NCI-H2227 (cell line): ENCODE data around the gene ACTC1.

Experiments used
- DNase-seq: peaks from one replicate; lab custom pipeline; 2025; ENCODE audit not compliant: unreplicated experiment; lab: John Stamatoyannopoulos, UW

The ACTC1 gene

DNA sequence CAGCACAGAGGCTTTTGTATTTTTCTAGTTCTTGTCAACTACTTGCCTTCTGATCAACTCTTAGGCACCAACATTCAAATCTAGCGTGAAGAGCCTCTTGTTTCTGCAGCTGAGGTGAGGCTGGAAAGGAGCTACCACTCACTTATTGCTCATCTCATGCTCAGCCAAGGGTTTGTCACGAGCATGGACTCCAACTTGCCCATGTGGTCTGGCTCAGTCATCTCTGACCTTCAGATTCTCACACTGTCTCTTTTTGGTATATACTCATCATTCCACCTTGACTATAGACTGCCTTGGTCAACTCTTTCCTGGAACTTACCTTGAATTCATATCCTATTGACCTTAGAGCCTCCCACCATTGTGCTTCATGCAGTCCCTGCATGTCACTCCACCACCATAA lies 35.4 kb downstream of the ACTC1 start:
- no peak for DNase-seq

DNA sequence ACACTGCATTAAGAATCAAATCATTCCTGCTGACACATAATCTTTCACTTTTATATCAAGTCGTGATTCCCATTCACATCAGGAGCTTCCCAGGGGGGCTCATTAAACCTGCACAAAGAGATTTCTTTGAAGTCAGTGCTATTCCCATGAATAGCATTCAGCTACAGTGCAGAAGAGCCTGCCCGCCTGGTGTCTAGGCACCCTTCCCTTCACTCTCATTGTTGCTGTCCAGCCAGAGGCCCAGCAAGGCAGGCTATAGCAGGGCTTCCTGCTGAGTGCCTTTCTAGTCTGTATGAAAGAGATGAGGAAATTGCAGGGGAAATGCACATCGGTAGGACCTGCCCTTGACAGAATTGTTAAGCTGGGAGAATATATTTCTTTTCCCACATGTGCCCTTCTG lies 36.0 kb downstream of the ACTC1 start:
- DNase-seq: no peak

DNA sequence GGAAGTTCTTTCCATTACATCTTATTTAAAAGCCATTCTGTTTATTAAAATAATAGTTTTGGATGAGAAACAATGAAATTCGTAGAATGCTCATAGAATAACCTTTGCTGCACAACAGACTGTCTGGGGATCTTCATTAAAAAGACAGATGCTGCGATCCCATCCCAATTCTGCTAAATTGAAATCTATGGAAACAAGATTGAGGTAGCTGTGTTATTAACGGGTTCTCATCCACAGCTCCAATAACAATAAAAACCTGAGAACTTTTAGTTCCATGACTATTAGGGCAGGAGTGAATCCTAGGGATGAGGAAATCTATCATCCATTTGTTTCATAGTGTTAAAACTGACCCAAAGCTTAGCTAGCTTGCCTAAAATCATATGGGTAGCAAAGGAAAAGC lies 38.1 kb downstream of the ACTC1 start:
- DNase-seq: no peak

DNA sequence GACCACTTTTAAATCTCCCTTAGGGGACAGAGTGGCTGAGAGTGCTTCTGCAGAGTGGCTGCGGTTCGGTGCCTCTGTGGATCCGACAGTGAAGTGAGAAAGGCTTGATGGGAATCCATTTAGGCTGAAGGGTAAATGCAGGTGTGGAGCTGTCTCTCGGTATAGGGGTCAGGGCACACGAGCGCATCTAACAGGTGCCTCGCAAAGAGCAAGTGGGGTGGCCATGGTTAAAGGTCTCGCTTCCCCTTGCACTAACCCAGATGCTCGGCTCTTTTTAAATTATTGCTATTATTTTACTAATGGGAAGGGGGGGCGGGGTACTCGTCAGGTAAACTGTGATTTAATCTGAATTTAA lies 40.0 kb downstream of the ACTC1 start:
- DNase-seq: no peak

DNA sequence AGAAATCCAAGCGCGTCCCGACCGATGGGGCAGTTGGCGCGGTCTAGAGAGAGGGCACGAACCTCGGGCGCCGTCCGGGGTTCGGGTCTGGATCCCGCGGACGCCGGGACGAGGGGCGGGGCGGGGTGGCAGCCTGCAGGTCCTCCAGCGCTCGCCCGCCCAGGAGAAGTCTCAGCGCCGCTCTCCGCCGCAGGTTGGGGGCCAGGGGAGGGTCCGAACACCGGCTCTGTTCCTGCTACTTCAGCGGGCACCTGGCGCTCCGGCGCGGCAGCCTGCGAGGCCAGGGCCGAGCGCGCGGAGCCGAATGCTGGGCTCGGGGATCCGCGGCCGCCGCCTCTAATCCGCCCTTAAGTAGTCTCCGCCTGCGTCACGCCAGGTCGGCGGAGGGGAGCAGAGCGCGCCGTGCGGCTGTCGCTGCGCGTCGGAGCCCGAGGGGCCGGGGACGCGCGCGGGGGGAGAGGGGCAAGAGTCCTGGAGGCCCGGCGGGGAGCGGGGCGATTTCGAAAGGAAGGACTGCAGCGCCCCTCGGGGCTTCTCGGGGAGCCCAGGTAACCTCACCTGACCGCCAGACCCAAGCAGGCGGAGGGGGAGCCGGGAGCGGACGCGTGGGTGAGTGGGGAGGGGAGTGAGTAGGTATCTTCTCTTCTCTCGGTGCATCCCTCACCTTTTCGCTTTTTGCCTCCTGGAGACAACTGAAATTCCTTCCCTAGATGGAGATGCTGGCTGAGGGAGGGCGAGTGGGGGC lies 40.5 kb downstream of the ACTC1 start, which contains the start of gene GJD2:
Gene GJD2, minus strand, starts transcription at position 325 of the 745 bp plus-strand sequence. CDS start 510 bp downstream, outside the sequence.
- peak; percentile 60 for DNase-seq

DNA sequence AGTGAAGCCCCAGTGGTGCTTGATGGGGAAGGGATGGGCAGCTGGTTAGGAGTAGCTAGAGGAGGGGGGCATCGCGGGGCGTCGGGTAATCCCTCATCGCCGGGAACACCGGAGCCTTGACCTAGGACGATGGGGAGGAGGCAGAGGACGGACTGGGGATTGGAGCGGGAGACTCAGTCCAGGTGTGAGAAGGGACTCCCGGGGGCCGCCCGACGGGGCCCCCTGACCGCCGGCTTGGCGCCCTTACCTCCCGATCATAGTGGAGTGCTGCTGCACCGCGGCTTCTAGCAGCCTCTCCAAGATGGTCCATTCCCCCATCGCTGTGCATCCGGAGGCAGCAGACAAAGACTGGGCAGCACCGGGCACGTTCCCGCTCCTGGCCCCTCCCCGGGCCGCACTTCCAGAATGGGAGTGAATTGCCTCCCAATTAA lies 41.2 kb downstream of the ACTC1 start:
- peak; percentile 12 for DNase-seq

DNA sequence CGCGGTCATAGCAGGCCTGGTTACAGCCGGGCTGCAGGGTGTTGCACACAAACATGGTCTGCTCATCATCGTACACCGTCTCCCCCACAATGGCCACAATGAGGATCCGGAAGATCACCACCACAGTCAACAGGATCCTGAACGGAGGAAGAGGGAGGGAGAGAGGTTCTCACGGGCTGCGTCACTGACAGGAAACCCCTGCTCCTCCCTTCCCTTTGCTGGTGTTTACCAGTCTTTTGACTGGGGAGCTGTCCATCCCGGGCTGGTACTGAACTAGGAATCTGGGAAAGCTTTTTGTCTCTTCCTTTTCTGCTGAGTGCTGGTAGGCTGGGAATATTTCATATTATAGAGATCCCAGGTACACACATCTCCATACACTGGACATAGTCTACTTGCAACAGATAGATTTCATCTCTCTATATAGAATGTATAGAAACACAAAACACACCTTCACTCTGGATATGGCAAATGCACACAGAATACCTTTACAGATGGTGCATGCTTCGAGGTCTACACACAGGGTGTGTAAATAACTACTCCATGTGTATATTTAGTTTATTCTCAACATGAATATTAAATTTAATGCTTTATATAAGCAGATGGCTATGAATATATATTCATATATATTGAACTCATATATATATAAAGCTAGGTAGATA lies 42.0 kb downstream of the ACTC1 start:
- no peak for DNase-seq

DNA sequence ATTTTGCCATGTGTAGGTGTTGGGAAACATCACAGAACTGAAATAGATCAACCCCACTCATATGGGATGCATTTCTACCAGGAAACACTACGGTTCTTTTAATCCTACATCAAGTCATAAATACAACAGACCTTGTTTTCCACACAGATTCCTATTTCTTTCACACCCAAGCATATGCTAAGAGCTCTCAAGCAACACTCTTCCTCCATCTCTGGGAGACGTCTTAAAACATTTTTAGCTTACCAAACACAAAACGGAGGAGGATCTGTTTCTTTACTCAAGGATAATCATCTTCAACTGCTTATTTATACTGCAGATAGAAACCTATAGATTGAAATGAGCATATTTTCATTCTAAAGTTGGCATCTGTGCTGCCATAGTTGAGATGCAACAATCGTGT lies 45.7 kb downstream of the ACTC1 start:
- DNase-seq: no peak
